GM12892 (cell line): ENCODE measurements around the gene PPM1B.

ENCODE experiments used
- POLR2A ChIP-seq: IDR thresholded peaks from 2 replicates; pipeline ENCODE4 v1.6.1; 2011; ENCODE audit warnings: low read depth, low read length, control low read depth
- TAF1 ChIP-seq: IDR thresholded peaks from 2 replicates; pipeline ENCODE4 v1.6.1; 2011; ENCODE audit warnings: low read depth, mild to moderate bottlenecking, control low read depth, low read length, borderline replicate concordance

- TF ChIP-seq TAF1 (no peak), POLR2A (no peak)
These were observed 27.0 kb downstream of the PPM1B start for GRCh38 chr2:44195714-44196113.
